K562 (cell line): ENCODE results near the gene NRCAM.

ENCODE experiments used
- CEBPB ChIP-seq: fragments of 450-650 bp; IDR thresholded peaks from 2 replicates; pipeline ENCODE4 v1.6.1; 2016; ENCODE audit warnings: missing genetic modification characterization, missing compliant biosample characterization
- E2F4 ChIP-seq: sonication (generic); formaldehyde crosslinking; IDR thresholded peaks from 2 replicates; pipeline ENCODE4 v1.8.0; 2022; ENCODE audit warnings: mild to moderate bottlenecking, low read depth, missing genetic modification reagents
- LCOR ChIP-seq: sonication (generic); formaldehyde crosslinking; IDR thresholded peaks from 2 replicates; pipeline ENCODE4 v1.8.0; 2022; ENCODE audit warnings: mild to moderate bottlenecking, missing genetic modification reagents
- PTBP1 ChIP-seq: fragments of 200-400 bp; formaldehyde crosslinking; IDR thresholded peaks from 2 replicates; pipeline ENCODE4 v1.6.1; 2017; ENCODE audit warnings: low read depth, low read length
- TAF1 ChIP-seq: IDR thresholded peaks from 2 replicates; pipeline ENCODE4 v1.6.1; 2011; ENCODE audit warnings: mild to moderate bottlenecking, low read length, moderate library complexity; ENCODE audit not compliant: insufficient read depth, control insufficient read depth, severe bottlenecking; ENCODE audit errors: extremely low read depth
- ZNF134 ChIP-seq: fragments of 250-450 bp; sonication (Bioruptor Pico); conservative IDR thresholded peaks from 2 replicates; pipeline ENCODE4 v1.4.0; 2020
- ZNF3 ChIP-seq: fragments of 250-450 bp; sonication (Bioruptor Pico); IDR thresholded peaks from 2 replicates; pipeline ENCODE4 v1.5.0; 2021; ENCODE audit warnings: mild to moderate bottlenecking, moderate library complexity

DNA sequence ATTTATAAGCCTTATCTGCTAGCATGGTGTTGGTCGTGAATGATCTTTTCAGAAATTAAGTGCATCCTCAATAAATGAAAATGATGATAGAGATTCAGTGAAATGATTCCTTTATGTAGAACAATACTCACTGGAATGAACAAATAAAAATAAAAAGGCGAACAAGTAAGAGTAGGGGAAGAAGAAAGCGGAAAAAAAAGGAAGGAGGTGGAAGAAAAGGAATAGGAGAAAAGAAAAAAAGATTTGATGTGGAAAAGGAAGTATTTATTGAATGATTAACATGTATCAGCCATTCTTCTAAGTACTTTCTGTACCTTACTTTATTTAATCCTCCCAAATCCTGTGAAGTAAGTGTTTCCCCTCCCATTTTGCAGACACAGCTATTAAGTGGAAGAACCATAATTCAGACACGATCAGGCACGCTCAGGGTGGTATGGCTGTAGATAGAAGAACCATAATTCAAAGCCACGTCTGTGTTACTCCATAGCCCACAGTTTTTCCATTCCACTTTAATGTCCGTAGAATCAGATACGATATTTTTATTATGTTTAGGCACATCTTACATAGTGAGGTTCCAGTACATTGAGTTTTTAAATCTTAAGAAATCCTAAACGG lies 169.8 kb downstream of the NRCAM start:
- TF ChIP-seq PTBP1 (no peak), LCOR (CRISPR knock-in tag) (no peak), E2F4 (CRISPR knock-in tag) (no peak), TAF1 (no peak), CEBPB (tag) (no peak), ZNF134 (CRISPR knock-in tag) (no peak), ZNF3 (CRISPR knock-in tag) (no peak)
